GM19372 (cell line): Measurements from ENCODE around the gene RNF217.
"Not testable (repeated sequence)": the region's sequence is repeated elsewhere in the genome, so short reads cannot be mapped to it uniquely, and the experiment has no call there.

Source experiments
- ATAC-seq: cut with Tn5 transposase; IDR thresholded peaks from one replicate; pipeline ENCODE4 v1.9.1; 2021; ENCODE audit warnings: mild to moderate bottlenecking, low read depth, moderate library complexity; ENCODE audit not compliant: unreplicated experiment

RNF217 gene

GRCh38 chr6:124962639-124963415 lies 590 bp downstream of the RNF217 start:
- ATAC-seq = peak; percentile 34

GRCh38 chr6:124963416-124963785 lies 1.2 kb downstream of the RNF217 start:
- no peak for ATAC-seq

GRCh38 chr6:124963831-124964763 lies 1.9 kb downstream of the RNF217 start:
- ATAC-seq = no peak

GRCh38 chr6:124964764-124965105 lies 2.5 kb downstream of the RNF217 start:
- ATAC-seq = no peak

GRCh38 chr6:124965424-124965850 lies 3.2 kb downstream of the RNF217 start:
- ATAC-seq = not testable (repeated sequence)

- ATAC-seq = no peak
Observed at GRCh38 chr6:124967444-124967843, 5.2 kb downstream of the RNF217 start.

- no peak for ATAC-seq
Observed at GRCh38 chr6:124968401-124968800, 6.2 kb downstream of the RNF217 start.

GRCh38 chr6:124970243-124970642 lies 8.0 kb downstream of the RNF217 start:
- no peak for ATAC-seq

- ATAC-seq = no peak
Observed at GRCh38 chr6:124970763-124971162, 8.5 kb downstream of the RNF217 start.

- ATAC-seq = no peak
Observed at GRCh38 chr6:124973780-124974179, 11.5 kb downstream of the RNF217 start.

GRCh38 chr6:124974771-124975377 lies 12.6 kb downstream of the RNF217 start:
- ATAC-seq = no peak

- no peak for ATAC-seq
Observed at GRCh38 chr6:124977067-124977908, 15.1 kb downstream of the RNF217 start.

- ATAC-seq = no peak
Observed at GRCh38 chr6:124978451-124979293, 16.4 kb downstream of the RNF217 start.

- no peak for ATAC-seq
Observed at GRCh38 chr6:124979294-124979678, 17.0 kb downstream of the RNF217 start.

- no peak for ATAC-seq
Observed at GRCh38 chr6:124982669-124983068, 20.4 kb downstream of the RNF217 start.

GRCh38 chr6:124983383-124984083 lies 21.3 kb downstream of the RNF217 start:
- ATAC-seq = no peak

GRCh38 chr6:124984668-124985338 lies 22.6 kb downstream of the RNF217 start:
- ATAC-seq = no peak

GRCh38 chr6:124986164-124986563 lies 23.9 kb downstream of the RNF217 start:
- no peak for ATAC-seq
